ENCODE data around the gene SEPTIN11. TPM values are rescaled to one million over a fixed set of nuclear protein-coding genes. Genes with fewer than 3 reads are reported as not detected.

The SEPTIN11 gene
- polyA plus RNA-seq, 1 donor from 2014 or later, result 61.3 TPM

GRCh38 chr4:76950052-76950955 is 752 bp downstream of the SEPTIN11 start:
- Histone ChIP-seq H3K4me3 (ENCODE audit: low read length) (peak overlapping the region; percentile 96), H4K20me1 (ENCODE audit: insufficient read depth) (no peaks in the 10 kb centered on the region), H3F3A (ENCODE audit: insufficient read depth, low read length, poor library complexity, severe bottlenecking) (peaks cover 3% of the 10 kb centered on the region), H3K79me2 (replicated peaks; ENCODE audit: insufficient read depth, low read length) (peaks cover 53% of the 10 kb centered on the region), H3K9ac (ENCODE audit: low read length) (peak overlapping the region; percentile 91), H3K9me3 (ENCODE audit: low read length) (no peaks in the 10 kb centered on the region), H3K36me3 (ENCODE audit: insufficient read depth, low read length) (no peaks in the 10 kb centered on the region), H2AFZ (ENCODE audit: low read depth, low read length) (peak overlapping the region; percentile 74), H3K27me3 (ENCODE audit: insufficient read depth, low read depth, low read length) (no peaks in the 10 kb centered on the region), H3K27ac (ENCODE audit: low read length) (peak overlapping the region; percentile 88), H3K4me2 (ENCODE audit: low read length) (peak overlapping the region; percentile 65), H3K9me2 (ENCODE audit: insufficient read depth, low read length) (no peaks in the 10 kb centered on the region)
- TF ChIP-seq EP300 (conservative IDR thresholded peaks at IDR 0.05; ENCODE audit: poor library complexity, severe bottlenecking) (no peak), MXI1 (conservative IDR thresholded peaks at IDR 0.05; ENCODE audit: poor library complexity, severe bottlenecking) (peak; percentile 55), SMC3 (conservative IDR thresholded peaks at IDR 0.05; ENCODE audit: poor library complexity) (peak; percentile 36), EZH2 (IDR thresholded peaks at IDR 0.05; ENCODE audit: borderline replicate concordance, insufficient read depth, low read length, poor library complexity, severe bottlenecking) (no peak)
- TF ChIP-seq, protein P1, sequence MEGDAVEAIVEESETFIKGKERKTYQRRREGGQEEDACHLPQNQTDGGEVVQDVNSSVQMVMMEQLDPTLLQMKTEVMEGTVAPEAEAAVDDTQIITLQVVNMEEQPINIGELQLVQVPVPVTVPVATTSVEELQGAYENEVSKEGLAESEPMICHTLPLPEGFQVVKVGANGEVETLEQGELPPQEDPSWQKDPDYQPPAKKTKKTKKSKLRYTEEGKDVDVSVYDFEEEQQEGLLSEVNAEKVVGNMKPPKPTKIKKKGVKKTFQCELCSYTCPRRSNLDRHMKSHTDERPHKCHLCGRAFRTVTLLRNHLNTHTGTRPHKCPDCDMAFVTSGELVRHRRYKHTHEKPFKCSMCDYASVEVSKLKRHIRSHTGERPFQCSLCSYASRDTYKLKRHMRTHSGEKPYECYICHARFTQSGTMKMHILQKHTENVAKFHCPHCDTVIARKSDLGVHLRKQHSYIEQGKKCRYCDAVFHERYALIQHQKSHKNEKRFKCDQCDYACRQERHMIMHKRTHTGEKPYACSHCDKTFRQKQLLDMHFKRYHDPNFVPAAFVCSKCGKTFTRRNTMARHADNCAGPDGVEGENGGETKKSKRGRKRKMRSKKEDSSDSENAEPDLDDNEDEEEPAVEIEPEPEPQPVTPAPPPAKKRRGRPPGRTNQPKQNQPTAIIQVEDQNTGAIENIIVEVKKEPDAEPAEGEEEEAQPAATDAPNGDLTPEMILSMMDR (IDR thresholded peaks at IDR 0.05; ENCODE audit: poor library complexity, severe bottlenecking), result peak; percentile 37

GRCh38 chr4:76950956-76951671 is 1.6 kb downstream of the SEPTIN11 start:
- peak overlapping the region; percentile 88 for H3K27ac ChIP-seq (ENCODE audit: low read length)
- peak overlapping the region; percentile 65 for H3K4me2 ChIP-seq (ENCODE audit: low read length)
- H3K79me2 ChIP-seq (replicated peaks; ENCODE audit: insufficient read depth, low read length), result peaks cover 61% of the 10 kb centered on the region
- H4K20me1 ChIP-seq (ENCODE audit: insufficient read depth), result no peaks in the 10 kb centered on the region
- H3F3A ChIP-seq (ENCODE audit: insufficient read depth, low read length, poor library complexity, severe bottlenecking), result peaks cover 3% of the 10 kb centered on the region
- H3K9me2 ChIP-seq (ENCODE audit: insufficient read depth, low read length), result no peaks in the 10 kb centered on the region
- H3K9me3 ChIP-seq (ENCODE audit: low read length), result no peaks in the 10 kb centered on the region
- TF ChIP-seq TAF1 (IDR thresholded peaks at IDR 0.05; ENCODE audit: low read depth) (peak; percentile 26), POLR2AphosphoS5 (IDR thresholded peaks at IDR 0.05) (no peak)
- H3K4me3 ChIP-seq (ENCODE audit: low read length), result peak overlapping the region; percentile 96
- H3K36me3 ChIP-seq (ENCODE audit: insufficient read depth, low read length), result no peaks in the 10 kb centered on the region
- H3K27me3 ChIP-seq (ENCODE audit: insufficient read depth, low read depth, low read length), result no peaks in the 10 kb centered on the region
- no peak overlapping the region for H2AFZ ChIP-seq (ENCODE audit: low read depth, low read length)
- H3K9ac ChIP-seq (ENCODE audit: low read length), result peak overlapping the region; percentile 91

- H3F3A ChIP-seq (ENCODE audit: insufficient read depth, low read length, poor library complexity, severe bottlenecking), result peaks cover 3% of the 10 kb centered on the region
- no peaks in the 10 kb centered on the region for H3K36me3 ChIP-seq (ENCODE audit: insufficient read depth, low read length)
- H3K4me3 ChIP-seq (ENCODE audit: low read length), result peak overlapping the region; percentile 96
- peak overlapping the region; percentile 88 for H3K27ac ChIP-seq (ENCODE audit: low read length)
- peak overlapping the region; percentile 65 for H3K4me2 ChIP-seq (ENCODE audit: low read length)
- no peaks in the 10 kb centered on the region for H3K9me2 ChIP-seq (ENCODE audit: insufficient read depth, low read length)
- no peak for TF ChIP-seq RAD21 (conservative IDR thresholded peaks at IDR 0.05)
- TF ChIP-seq TAF1 (IDR thresholded peaks at IDR 0.05; ENCODE audit: low read depth), result no peak
- H3K9me3 ChIP-seq (ENCODE audit: low read length), result no peaks in the 10 kb centered on the region
- H3K27me3 ChIP-seq (ENCODE audit: insufficient read depth, low read depth, low read length), result no peaks in the 10 kb centered on the region
- no peak overlapping the region for H2AFZ ChIP-seq (ENCODE audit: low read depth, low read length)
- peaks cover 66% of the 10 kb centered on the region for H3K79me2 ChIP-seq (replicated peaks; ENCODE audit: insufficient read depth, low read length)
- H3K9ac ChIP-seq (ENCODE audit: low read length), result peak overlapping the region; percentile 91
- no peaks in the 10 kb centered on the region for H4K20me1 ChIP-seq (ENCODE audit: insufficient read depth)
Measured at GRCh38 chr4:76951672-76952010, 2.1 kb downstream of the SEPTIN11 start.
